KBM-7 (cell line): Measurements from ENCODE around the gene CENPB.
A peak's percentile ranks its signal among the peaks of the same experiment; 100 is the strongest.

Source experiments
- DNase-seq: peaks from one replicate; pipeline ENCODE4 v3.0.0-alpha.2; 2015
- in situ Hi-C: fragments of 300-500 bp; cut with MboI; formaldehyde crosslinking; loops from 2 replicates; pipeline ENCODE4 v1.14.3; 2020; ENCODE audit warnings: low sequenced_read_pairs, low pct_unique_long_range_greater_than_20kb, mixed read lengths

The CENPB gene

GRCh38 chr20:3777381-3777715 is 9.2 kb downstream of the CENPB start:
- in situ Hi-C loops: no loop called here

GRCh38 chr20:3775457-3776108 is 11.0 kb downstream of the CENPB start:
- DNase-seq: no peak
- in situ Hi-C loops: no loop called here

More at GRCh38 chr20:3777381-3777715, 9.2 kb downstream of the CENPB start:
- DNase-seq: no peak

- in situ Hi-C loops: no loop called here
- no peak for DNase-seq
Measured at GRCh38 chr20:3771552-3772058, 14.9 kb downstream of the CENPB start.

- in situ Hi-C loops: no loop called here
- DNase-seq: peak; percentile 85
Measured at GRCh38 chr20:3768342-3769130, 18.0 kb downstream of the CENPB start.

GRCh38 chr20:3767427-3768341 is 18.9 kb downstream of the CENPB start, which contains the start of gene ADISSP:
Gene ADISSP (minus strand): TSS chr20:3767753. CDS start chr20:3760100, 7,653 bp downstream.
- peak; percentile 98 for DNase-seq
- in situ Hi-C loops: no loop called here

GRCh38 chr20:3767110-3767426 is 19.5 kb downstream of the CENPB start:
- in situ Hi-C loops: no loop called here
- DNase-seq: no peak

GRCh38 chr20:3766422-3767109 is 20.0 kb downstream of the CENPB start:
- in situ Hi-C loops: no loop called here

GRCh38 chr20:3765171-3765882 is 21.2 kb downstream of the CENPB start:
- no peak for DNase-seq
- in situ Hi-C loops: no loop called here

More at GRCh38 chr20:3766422-3767109, 20.0 kb downstream of the CENPB start:
- DNase-seq: no peak

GRCh38 chr20:3764659-3765058 is 21.9 kb downstream of the CENPB start:
- no peak for DNase-seq
- in situ Hi-C loops: no loop called here

GRCh38 chr20:3763671-3764601 is 22.6 kb downstream of the CENPB start:
- in situ Hi-C loops: no loop called here
- no peak for DNase-seq

- in situ Hi-C loops: no loop called here
- no peak for DNase-seq
Measured at GRCh38 chr20:3760655-3761348, 25.7 kb downstream of the CENPB start.

- in situ Hi-C loops: no loop called here
- no peak for DNase-seq
Measured at GRCh38 chr20:3759884-3760283, 26.7 kb downstream of the CENPB start.

GRCh38 chr20:3759316-3759823 is 27.2 kb downstream of the CENPB start:
- no peak for DNase-seq
- in situ Hi-C loops: no loop called here

- no peak for DNase-seq
- in situ Hi-C loops: no loop called here
Measured at GRCh38 chr20:3758566-3758965, 28.0 kb downstream of the CENPB start.

GRCh38 chr20:3757268-3757667 is 29.3 kb downstream of the CENPB start:
- in situ Hi-C loops: no loop called here
- no peak for DNase-seq

- in situ Hi-C loops: no loop called here
- no peak for DNase-seq
Measured at GRCh38 chr20:3755814-3756480, 30.6 kb downstream of the CENPB start.
